Choroid plexus epithelial cell (primary cell): ENCODE measurements around the gene AGBL3.

ENCODE experiments used
- DNase-seq: peaks from one replicate; pipeline ENCODE4 v3.0.0-alpha.2; 2010; ENCODE audit warnings: low read depth
- H3K4me3 ChIP-seq: 2 replicates; pipeline ENCODE4 v1.5.1; 2011; ENCODE audit warnings: low read depth, mild to moderate bottlenecking, control low read depth, low read length, moderate library complexity
- TF ChIP-seq, protein P1 (sequence below): conservative IDR thresholded peaks from 2 replicates; pipeline ENCODE4 v1.5.1; 2011; ENCODE audit warnings: low read depth, mild to moderate bottlenecking, control low read depth, inconsistent platforms, low read length, moderate library complexity

Gene AGBL3

GRCh38 chr7:134992626-134993179 lies 6.4 kb downstream of the AGBL3 start:
- TF ChIP-seq, protein P1, sequence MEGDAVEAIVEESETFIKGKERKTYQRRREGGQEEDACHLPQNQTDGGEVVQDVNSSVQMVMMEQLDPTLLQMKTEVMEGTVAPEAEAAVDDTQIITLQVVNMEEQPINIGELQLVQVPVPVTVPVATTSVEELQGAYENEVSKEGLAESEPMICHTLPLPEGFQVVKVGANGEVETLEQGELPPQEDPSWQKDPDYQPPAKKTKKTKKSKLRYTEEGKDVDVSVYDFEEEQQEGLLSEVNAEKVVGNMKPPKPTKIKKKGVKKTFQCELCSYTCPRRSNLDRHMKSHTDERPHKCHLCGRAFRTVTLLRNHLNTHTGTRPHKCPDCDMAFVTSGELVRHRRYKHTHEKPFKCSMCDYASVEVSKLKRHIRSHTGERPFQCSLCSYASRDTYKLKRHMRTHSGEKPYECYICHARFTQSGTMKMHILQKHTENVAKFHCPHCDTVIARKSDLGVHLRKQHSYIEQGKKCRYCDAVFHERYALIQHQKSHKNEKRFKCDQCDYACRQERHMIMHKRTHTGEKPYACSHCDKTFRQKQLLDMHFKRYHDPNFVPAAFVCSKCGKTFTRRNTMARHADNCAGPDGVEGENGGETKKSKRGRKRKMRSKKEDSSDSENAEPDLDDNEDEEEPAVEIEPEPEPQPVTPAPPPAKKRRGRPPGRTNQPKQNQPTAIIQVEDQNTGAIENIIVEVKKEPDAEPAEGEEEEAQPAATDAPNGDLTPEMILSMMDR, result no peak
- DNase-seq, result peak; percentile 92
- H3K4me3 ChIP-seq, result no peak overlapping the region

GRCh38 chr7:134993877-134994456 lies 7.7 kb downstream of the AGBL3 start:
- no peak overlapping the region for H3K4me3 ChIP-seq
- DNase-seq, result no peak
- TF ChIP-seq, protein P1, result no peak

DNA sequence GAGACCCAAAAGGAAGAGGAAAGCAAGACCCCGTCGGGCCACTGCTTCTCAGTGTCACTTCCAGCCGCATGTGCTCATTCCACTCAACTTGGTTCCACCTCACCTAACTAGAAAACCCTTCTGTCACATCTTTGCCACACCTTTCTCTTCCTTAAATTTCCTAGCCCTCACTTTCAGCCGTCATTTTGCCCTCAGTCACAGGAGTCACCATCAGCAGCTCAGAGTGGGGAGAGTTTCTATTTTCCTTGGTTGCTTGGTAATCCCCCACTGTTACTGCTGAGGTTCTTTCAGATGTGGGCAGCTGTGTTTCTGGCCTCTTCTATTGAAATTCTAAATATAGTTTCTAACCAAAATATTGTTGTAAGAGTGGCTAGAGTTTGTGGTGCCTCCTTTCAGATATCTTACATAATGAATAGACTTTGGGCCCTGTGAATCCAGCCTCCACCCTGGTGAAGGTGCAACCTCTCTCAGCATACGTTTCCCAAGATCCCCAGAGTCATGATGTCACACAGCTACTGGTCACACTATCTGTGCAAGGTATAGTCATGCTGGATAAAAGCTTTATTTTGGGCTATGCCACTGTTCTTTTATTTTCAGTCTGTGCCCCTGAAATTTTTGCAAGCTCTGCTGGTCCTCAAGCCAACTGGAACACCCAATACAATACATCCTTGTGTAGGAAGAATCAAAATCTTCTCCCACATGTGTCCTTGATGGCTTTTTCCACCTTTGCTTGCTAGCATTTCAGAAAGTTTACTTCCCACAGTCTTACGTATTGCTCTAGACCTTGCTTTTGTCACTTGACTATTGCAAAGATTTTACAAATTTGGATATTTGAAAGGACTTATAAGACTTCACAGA lies 9.2 kb downstream of the AGBL3 start:
- TF ChIP-seq, protein P1, result no peak
- H3K4me3 ChIP-seq, result no peak overlapping the region
- no peak for DNase-seq

DNA sequence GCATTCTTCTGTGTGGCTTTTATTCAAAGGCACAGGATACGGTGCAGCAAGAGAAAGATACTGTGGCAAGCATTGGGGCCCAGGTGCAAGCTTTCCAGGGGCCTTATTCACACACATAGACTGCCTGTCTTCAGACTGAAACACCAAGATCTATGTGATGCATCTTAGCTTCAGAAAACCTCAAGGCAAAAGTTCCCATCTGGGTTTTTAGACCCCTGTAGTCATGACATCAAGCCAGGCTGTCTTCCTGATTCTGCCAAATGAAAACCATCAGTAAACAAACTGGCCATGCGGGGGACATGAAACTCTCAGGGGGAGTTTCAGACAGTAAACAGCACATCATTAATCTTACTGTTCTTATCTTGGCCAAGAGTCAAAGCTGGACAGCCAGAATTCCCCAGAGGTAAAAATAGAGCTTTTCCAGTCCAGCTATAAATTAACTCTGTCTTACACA lies 9.8 kb downstream of the AGBL3 start:
- no peak overlapping the region for H3K4me3 ChIP-seq
- TF ChIP-seq, protein P1, result no peak
- peak; percentile 53 for DNase-seq

DNA sequence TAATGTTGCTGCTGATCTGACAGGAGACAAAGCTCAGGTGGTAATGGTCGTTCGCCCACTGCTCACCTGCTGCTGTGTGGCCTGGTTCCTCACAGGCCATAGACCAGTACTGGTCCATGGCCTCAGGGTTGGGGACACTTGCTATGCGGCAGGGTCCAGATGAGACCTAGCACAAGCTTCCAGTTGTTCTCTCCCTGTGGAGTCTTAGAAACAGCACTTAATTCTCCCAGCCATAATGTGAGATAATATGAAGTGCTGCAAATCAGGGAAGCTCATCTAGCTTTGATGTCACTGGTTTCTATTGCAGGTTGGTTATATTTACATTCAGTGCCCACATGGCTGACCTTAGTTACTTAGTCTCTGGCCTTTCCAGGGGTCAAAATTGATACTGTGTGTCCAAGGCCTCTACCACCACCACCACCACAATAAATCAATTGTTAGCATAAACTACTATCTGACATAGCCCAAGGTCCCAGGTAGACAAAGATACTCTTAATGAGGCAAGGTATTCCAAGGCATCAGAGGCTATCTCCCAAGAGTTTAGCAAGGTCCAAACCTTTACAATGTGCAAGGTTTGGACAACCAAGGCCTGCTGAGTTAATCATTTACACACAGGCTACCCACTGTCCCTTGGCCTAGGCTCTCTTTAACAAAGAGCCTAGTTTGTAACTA lies 11.0 kb downstream of the AGBL3 start:
- DNase-seq, result no peak
- no peak overlapping the region for H3K4me3 ChIP-seq
- TF ChIP-seq, protein P1, result no peak

GRCh38 chr7:134999136-134999535 lies 12.8 kb downstream of the AGBL3 start:
- TF ChIP-seq, protein P1, result no peak
- DNase-seq, result no peak

More at GRCh38 chr7:134999136-134999535, 12.8 kb downstream of the AGBL3 start:
- H3K4me3 ChIP-seq, result no peak overlapping the region
